ENCODE results near the gene C10orf90. TPM values are rescaled to one million over a fixed set of nuclear protein-coding genes. Genes with fewer than 3 reads are reported as not detected.
A peak's percentile ranks its signal among the peaks of the same experiment; 100 is the strongest.

The C10orf90 gene
- total RNA-seq, 1 experiment from 2014 or later: 0.59 TPM

DNA sequence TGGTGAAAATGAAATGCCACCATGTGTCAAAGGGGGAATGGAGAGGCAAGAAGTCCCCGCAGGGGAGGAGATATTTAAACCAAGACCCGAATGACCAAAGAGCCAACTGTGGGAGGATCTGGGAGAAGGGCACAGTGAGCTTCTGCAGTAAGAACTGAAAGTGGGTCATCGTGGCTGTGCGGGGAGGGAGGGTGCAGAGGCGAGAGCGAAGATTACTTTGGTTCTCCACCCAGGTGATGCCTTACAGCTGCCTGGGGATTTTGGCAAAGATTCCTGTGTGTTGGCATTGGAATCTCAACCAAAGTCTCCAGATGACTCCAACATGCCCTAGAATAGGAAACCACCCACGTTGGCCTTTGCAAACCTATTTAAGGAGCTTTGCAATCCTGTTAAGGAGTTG is 238.0 kb downstream of the C10orf90 start:
- H3K27ac ChIP-seq: peak overlapping the region; percentile 85
- ChIA-PET CTCF (no interaction called here), POLR2A (ENCODE audit: unreplicated experiment) (interaction anchor here (0.6 kb wide), 1 partner anchor 82 kb away, joined by 5 read pairs; no protein-coding TSS in a partner anchor)
- no peaks in the 10 kb centered on the region for H3K9me2 ChIP-seq (ENCODE audit: insufficient read depth)
- no peaks in the 10 kb centered on the region for H3K36me3 ChIP-seq (ENCODE audit: low read depth)
- no peaks in the 10 kb centered on the region for H3K27me3 ChIP-seq (ENCODE audit: insufficient read depth, low read depth)
- DNase-seq: no peak
- TF ChIP-seq EZH2 (IDR thresholded peaks at IDR 0.05; ENCODE audit: low read depth): no peak
- TF ChIP-seq, protein P1, sequence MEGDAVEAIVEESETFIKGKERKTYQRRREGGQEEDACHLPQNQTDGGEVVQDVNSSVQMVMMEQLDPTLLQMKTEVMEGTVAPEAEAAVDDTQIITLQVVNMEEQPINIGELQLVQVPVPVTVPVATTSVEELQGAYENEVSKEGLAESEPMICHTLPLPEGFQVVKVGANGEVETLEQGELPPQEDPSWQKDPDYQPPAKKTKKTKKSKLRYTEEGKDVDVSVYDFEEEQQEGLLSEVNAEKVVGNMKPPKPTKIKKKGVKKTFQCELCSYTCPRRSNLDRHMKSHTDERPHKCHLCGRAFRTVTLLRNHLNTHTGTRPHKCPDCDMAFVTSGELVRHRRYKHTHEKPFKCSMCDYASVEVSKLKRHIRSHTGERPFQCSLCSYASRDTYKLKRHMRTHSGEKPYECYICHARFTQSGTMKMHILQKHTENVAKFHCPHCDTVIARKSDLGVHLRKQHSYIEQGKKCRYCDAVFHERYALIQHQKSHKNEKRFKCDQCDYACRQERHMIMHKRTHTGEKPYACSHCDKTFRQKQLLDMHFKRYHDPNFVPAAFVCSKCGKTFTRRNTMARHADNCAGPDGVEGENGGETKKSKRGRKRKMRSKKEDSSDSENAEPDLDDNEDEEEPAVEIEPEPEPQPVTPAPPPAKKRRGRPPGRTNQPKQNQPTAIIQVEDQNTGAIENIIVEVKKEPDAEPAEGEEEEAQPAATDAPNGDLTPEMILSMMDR (conservative IDR thresholded peaks at IDR 0.05): no peak
- no TSS peak for BruUV-seq (replicated peaks)
- H2AFZ ChIP-seq: no peak overlapping the region
- intact Hi-C loops (cut with micrococcal nuclease; ENCODE audit: unreplicated experiment): no loop called here
- H3K4me1 ChIP-seq (replicated peaks; ENCODE audit: insufficient read depth): peaks cover 23% of the 10 kb centered on the region
- no peaks in the 10 kb centered on the region for H4K20me1 ChIP-seq (ENCODE audit: insufficient read depth)
- H3K79me2 ChIP-seq (ENCODE audit: low read depth): no peaks in the 10 kb centered on the region
- no peak overlapping the region for H3K4me3 ChIP-seq
- H3F3A ChIP-seq (ENCODE audit: insufficient read depth, low read depth): peaks cover 6% of the 10 kb centered on the region; the same call in 1 of the 2 replicates
- H3K4me2 ChIP-seq: no peak overlapping the region
- no peaks in the 10 kb centered on the region; the same call in 1 of the 2 replicates for H3K9me3 ChIP-seq (ENCODE audit: insufficient read depth, low read depth)

DNA sequence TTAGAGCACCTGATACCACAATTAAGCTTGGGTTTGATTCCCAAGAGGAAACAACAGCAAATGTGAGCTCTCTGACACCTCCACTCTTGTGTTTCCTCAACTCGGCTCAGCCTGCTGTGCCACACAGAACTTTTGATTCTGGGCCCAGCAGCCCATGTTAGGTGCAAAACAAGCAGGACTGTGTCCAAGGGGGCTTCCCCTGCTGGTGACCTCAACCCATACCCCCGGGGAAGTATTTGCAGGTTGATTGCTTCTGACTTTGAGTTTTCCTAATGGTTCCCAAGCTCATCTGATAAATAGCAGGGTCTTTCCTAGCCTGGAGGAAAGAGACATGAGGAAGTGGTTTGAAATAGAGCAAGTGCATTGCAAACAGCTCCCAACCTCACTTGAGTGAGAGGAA is 238.7 kb downstream of the C10orf90 start:
- DNase-seq: no peak
- H2AFZ ChIP-seq: no peak overlapping the region
- no peaks in the 10 kb centered on the region for H3K9me2 ChIP-seq (ENCODE audit: insufficient read depth)
- intact Hi-C loops (cut with micrococcal nuclease; ENCODE audit: unreplicated experiment): no loop called here
- H3F3A ChIP-seq (ENCODE audit: insufficient read depth, low read depth): peaks cover 6% of the 10 kb centered on the region; the same call in 1 of the 2 replicates
- no peaks in the 10 kb centered on the region for H3K36me3 ChIP-seq (ENCODE audit: low read depth)
- H4K20me1 ChIP-seq (ENCODE audit: insufficient read depth): no peaks in the 10 kb centered on the region
- H3K9me3 ChIP-seq (ENCODE audit: insufficient read depth, low read depth): no peaks in the 10 kb centered on the region; the same call in 1 of the 2 replicates
- H3K4me2 ChIP-seq: no peak overlapping the region
- peaks cover 23% of the 10 kb centered on the region for H3K4me1 ChIP-seq (replicated peaks; ENCODE audit: insufficient read depth)
- ChIA-PET POLR2A (ENCODE audit: unreplicated experiment) (no interaction called here), CTCF (no interaction called here)
- no peaks in the 10 kb centered on the region for H3K27me3 ChIP-seq (ENCODE audit: insufficient read depth, low read depth)
- no peak overlapping the region for H3K4me3 ChIP-seq
- no TSS peak for BruUV-seq (replicated peaks)
- TF ChIP-seq EZH2 (IDR thresholded peaks at IDR 0.05; ENCODE audit: low read depth): no peak
- TF ChIP-seq, protein P1 (conservative IDR thresholded peaks at IDR 0.05): no peak
- no peaks in the 10 kb centered on the region for H3K79me2 ChIP-seq (ENCODE audit: low read depth)
- H3K27ac ChIP-seq: no peak overlapping the region

DNA sequence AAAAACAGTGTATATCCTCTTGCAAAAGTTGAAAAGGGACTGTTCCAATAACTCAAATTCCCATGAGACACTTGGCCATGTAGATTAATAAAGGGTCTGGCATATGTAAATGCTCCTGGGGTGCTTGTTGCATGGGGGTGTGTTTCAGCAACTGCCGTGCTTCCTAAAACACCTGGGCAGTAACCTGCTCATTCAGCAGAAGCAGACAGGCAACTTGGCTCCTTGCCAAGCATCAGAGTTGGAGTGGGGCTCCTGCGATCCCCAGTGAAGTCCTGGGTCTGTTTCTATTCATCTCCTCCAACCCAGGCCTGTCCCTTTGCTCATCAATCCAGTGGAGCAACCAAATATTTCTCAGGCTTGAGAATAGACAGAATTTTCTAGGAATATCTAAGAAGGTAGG is 240.0 kb downstream of the C10orf90 start:
- no peak overlapping the region for H2AFZ ChIP-seq
- CTCF ChIA-PET: no interaction called here

DNA sequence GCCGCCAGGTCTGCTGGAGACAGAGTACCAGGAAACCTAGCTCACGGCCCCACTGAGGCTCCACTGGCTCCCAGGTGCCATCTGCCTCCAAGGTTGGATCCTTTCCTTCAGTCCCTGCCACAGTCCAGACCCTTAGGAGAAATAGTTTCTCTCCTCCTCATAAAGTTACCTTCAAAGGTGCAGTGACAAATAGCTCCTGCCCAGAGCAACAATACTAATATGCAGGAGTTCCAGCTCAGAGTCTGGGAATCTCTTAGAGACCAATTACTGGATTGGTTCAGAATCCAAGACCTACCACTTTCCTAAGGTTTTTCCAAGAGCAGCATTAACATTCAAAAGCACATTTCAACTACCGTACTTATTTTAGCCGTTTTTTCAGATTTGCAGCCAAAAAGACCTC is 241.2 kb downstream of the C10orf90 start:
- H3K4me3 ChIP-seq: no peak overlapping the region
- H2AFZ ChIP-seq: no peak overlapping the region
- peaks cover 16% of the 10 kb centered on the region for H3K4me1 ChIP-seq (replicated peaks; ENCODE audit: insufficient read depth)
- H3K4me2 ChIP-seq: no peak overlapping the region
- no peak for DNase-seq
- peaks cover 6% of the 10 kb centered on the region; the same call in 1 of the 2 replicates for H3F3A ChIP-seq (ENCODE audit: insufficient read depth, low read depth)
- no peaks in the 10 kb centered on the region for H4K20me1 ChIP-seq (ENCODE audit: insufficient read depth)
- no TSS peak for BruUV-seq (replicated peaks)
- H3K36me3 ChIP-seq (ENCODE audit: low read depth): no peaks in the 10 kb centered on the region
- CTCF ChIA-PET: no interaction called here
- H3K27ac ChIP-seq: no peak overlapping the region
- intact Hi-C loops (cut with micrococcal nuclease; ENCODE audit: unreplicated experiment): no loop called here
- H3K9me3 ChIP-seq (ENCODE audit: insufficient read depth, low read depth): no peaks in the 10 kb centered on the region; the same call in 1 of the 2 replicates
- no peaks in the 10 kb centered on the region for H3K79me2 ChIP-seq (ENCODE audit: low read depth)
- H3K27me3 ChIP-seq (ENCODE audit: insufficient read depth, low read depth): no peaks in the 10 kb centered on the region
- H3K9me2 ChIP-seq (ENCODE audit: insufficient read depth): no peaks in the 10 kb centered on the region
- POLR2A ChIA-PET (ENCODE audit: unreplicated experiment): no interaction called here
- TF ChIP-seq, protein P1 (conservative IDR thresholded peaks at IDR 0.05): no peak
- no peak for TF ChIP-seq EZH2 (IDR thresholded peaks at IDR 0.05; ENCODE audit: low read depth)

More for the DNA sequence above, 240.0 kb downstream of the C10orf90 start:
- Histone ChIP-seq H3K4me1 (replicated peaks; ENCODE audit: insufficient read depth) (peaks cover 23% of the 10 kb centered on the region), H3F3A (ENCODE audit: insufficient read depth, low read depth) (peaks cover 6% of the 10 kb centered on the region; the same call in 1 of the 2 replicates), H3K9me3 (ENCODE audit: insufficient read depth, low read depth) (no peaks in the 10 kb centered on the region; the same call in 1 of the 2 replicates), H3K36me3 (ENCODE audit: low read depth) (no peaks in the 10 kb centered on the region), H3K9me2 (ENCODE audit: insufficient read depth) (no peaks in the 10 kb centered on the region), H4K20me1 (ENCODE audit: insufficient read depth) (no peaks in the 10 kb centered on the region), H3K4me3 (no peak overlapping the region), H3K4me2 (no peak overlapping the region), H3K27ac (no peak overlapping the region), H3K27me3 (ENCODE audit: insufficient read depth, low read depth) (no peaks in the 10 kb centered on the region), H3K79me2 (ENCODE audit: low read depth) (no peaks in the 10 kb centered on the region)
- intact Hi-C loops (cut with micrococcal nuclease; ENCODE audit: unreplicated experiment): no loop called here
- BruUV-seq (replicated peaks): no TSS peak
- no peak for DNase-seq
- POLR2A ChIA-PET (ENCODE audit: unreplicated experiment): interaction anchor here (0.6 kb wide), 1 partner anchor 59 kb away, joined by 4 read pairs; no protein-coding TSS in a partner anchor
- no peak for TF ChIP-seq EZH2 (IDR thresholded peaks at IDR 0.05; ENCODE audit: low read depth)

All from PC-9 (cell line).